ENCODE data around the gene PRKAR1B.

PRKAR1B gene

DNA sequence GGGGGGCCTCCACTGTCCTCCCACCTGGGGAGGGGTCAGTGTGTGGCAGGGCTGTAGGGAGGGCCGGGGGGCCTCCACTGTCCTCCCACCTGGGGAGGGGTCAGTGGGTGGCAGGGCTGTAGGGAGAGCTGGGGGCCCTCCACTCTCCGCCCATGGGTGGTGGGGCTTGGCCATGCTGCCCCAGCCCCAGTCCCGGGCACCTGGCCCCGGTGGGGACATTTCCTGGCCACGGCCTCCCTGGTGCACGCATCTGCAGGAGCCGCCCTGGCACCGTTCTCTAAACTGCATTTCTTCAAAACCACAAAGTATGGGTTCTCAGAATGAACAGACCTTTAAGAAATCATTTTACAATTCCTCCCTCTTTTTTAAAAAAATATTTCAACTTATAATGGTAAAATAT, 118.1 kb downstream of the PRKAR1B start:
- Histone ChIP-seq H3K27ac (ENCODE audit: extremely low read depth, low read depth, low read length) (no peak overlapping the region), H3K36me3 (ENCODE audit: control insufficient read depth in 2 of 2, insufficient read depth in 1 of 2, low read length in 2 of 2) (no peaks in the 10 kb centered on the region), H3K4me3 (ENCODE audit: low read depth, low read length) (no peak overlapping the region), H3K9me3 (ENCODE audit: control insufficient read depth, insufficient read depth, low read depth, low read length) (no peaks in the 10 kb centered on the region), H3K4me1 (ENCODE audit: control insufficient read depth, insufficient read depth, low read length) (no peaks in the 10 kb centered on the region)
- CTCF ChIA-PET, result no interaction called here
- POLR2A ChIA-PET, result no interaction called here
- TF ChIP-seq, protein P1, sequence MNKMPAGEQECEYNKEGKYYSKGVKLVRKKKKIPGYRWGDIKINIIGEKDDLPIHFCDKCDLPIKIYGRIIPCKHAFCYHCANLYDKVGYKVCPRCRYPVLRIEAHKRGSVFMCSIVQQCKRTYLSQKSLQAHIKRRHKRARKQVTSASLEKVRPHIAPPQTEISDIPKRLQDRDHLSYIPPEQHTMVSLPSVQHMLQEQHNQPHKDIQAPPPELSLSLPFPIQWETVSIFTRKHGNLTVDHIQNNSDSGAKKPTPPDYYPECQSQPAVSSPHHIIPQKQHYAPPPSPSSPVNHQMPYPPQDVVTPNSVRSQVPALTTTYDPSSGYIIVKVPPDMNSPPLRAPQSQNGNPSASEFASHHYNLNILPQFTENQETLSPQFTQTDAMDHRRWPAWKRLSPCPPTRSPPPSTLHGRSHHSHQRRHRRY (tag by site-specific recombination; IDR thresholded peaks at IDR 0.05), result no peak
- no peak for TF ChIP-seq AEBP2 (tag by site-specific recombination; IDR thresholded peaks at IDR 0.05; ENCODE audit: borderline replicate concordance)
- TF ChIP-seq ZNF529 (tag by site-specific recombination; IDR thresholded peaks at IDR 0.05; ENCODE audit: insufficient replicate concordance), result no peak
- TF ChIP-seq ZBTB1 (tag by site-specific recombination; IDR thresholded peaks at IDR 0.05), result no peak
- TF ChIP-seq ZIC2 (tag by site-specific recombination; IDR thresholded peaks at IDR 0.05), result no peak
- TF ChIP-seq ZBTB7A (tag by site-specific recombination; IDR thresholded peaks at IDR 0.05; ENCODE audit: low read depth), result no peak
- TF ChIP-seq ZNF658 (tag by site-specific recombination; IDR thresholded peaks at IDR 0.05), result no peak
- TF ChIP-seq BCL11B (tag by site-specific recombination; IDR thresholded peaks at IDR 0.05; ENCODE audit: low read depth), result no peak
- TF ChIP-seq ZNF560 (tag by site-specific recombination; IDR thresholded peaks at IDR 0.05; ENCODE audit: borderline replicate concordance), result no peak
- TF ChIP-seq ZFP41 (tag by site-specific recombination; IDR thresholded peaks at IDR 0.05; ENCODE audit: borderline replicate concordance), result no peak
- TF ChIP-seq, protein P2, sequence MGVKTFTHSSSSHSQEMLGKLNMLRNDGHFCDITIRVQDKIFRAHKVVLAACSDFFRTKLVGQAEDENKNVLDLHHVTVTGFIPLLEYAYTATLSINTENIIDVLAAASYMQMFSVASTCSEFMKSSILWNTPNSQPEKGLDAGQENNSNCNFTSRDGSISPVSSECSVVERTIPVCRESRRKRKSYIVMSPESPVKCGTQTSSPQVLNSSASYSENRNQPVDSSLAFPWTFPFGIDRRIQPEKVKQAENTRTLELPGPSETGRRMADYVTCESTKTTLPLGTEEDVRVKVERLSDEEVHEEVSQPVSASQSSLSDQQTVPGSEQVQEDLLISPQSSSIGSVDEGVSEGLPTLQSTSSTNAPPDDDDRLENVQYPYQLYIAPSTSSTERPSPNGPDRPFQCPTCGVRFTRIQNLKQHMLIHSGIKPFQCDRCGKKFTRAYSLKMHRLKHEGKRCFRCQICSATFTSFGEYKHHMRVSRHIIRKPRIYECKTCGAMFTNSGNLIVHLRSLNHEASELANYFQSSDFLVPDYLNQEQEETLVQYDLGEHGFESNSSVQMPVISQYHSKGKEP (tag by site-specific recombination; IDR thresholded peaks at IDR 0.05), result no peak
- TF ChIP-seq ZNF600 (tag by site-specific recombination; IDR thresholded peaks at IDR 0.05), result no peak
- TF ChIP-seq ZNF202 (tag by site-specific recombination; IDR thresholded peaks at IDR 0.05; ENCODE audit: borderline replicate concordance), result no peak
- TF ChIP-seq GLIS1 (tag by site-specific recombination; IDR thresholded peaks at IDR 0.05), result no peak
- no peak for TF ChIP-seq ZNF777 (tag by site-specific recombination; IDR thresholded peaks at IDR 0.05; ENCODE audit: borderline replicate concordance)

GRCh38 chr7:608361-608760, 118.7 kb downstream of the PRKAR1B start:
- Histone ChIP-seq H3K4me1 (ENCODE audit: control insufficient read depth, insufficient read depth, low read length) (no peaks in the 10 kb centered on the region), H3K36me3 (ENCODE audit: control insufficient read depth in 2 of 2, insufficient read depth in 1 of 2, low read length in 2 of 2) (no peaks in the 10 kb centered on the region), H3K27ac (ENCODE audit: extremely low read depth, low read depth, low read length) (no peak overlapping the region), H3K4me3 (ENCODE audit: low read depth, low read length) (no peak overlapping the region), H3K9me3 (ENCODE audit: control insufficient read depth, insufficient read depth, low read depth, low read length) (no peaks in the 10 kb centered on the region)
- TF ChIP-seq SP7 (tag by site-specific recombination; IDR thresholded peaks at IDR 0.05) (no peak), ZNF580 (tag by site-specific recombination; IDR thresholded peaks at IDR 0.05) (no peak), KLF1 (tag by site-specific recombination; IDR thresholded peaks at IDR 0.05) (no peak), ZNF133 (tag by site-specific recombination; IDR thresholded peaks at IDR 0.05) (no peak), YY1 (tag by site-specific recombination; IDR thresholded peaks at IDR 0.05) (no peak), ZNF140 (tag by site-specific recombination; IDR thresholded peaks at IDR 0.05) (no peak), ZNF146 (tag by site-specific recombination; IDR thresholded peaks at IDR 0.05) (no peak), ZNF174 (tag by site-specific recombination; IDR thresholded peaks at IDR 0.05) (no peak)
- CTCF ChIA-PET, result no interaction called here
- POLR2A ChIA-PET, result no interaction called here
